Measurements from ENCODE around the gene MYH6.
"Not testable (repeated sequence)": the region's sequence is repeated elsewhere in the genome, so short reads cannot be mapped to it uniquely, and the experiment has no call there.

The MYH6 gene

DNA sequence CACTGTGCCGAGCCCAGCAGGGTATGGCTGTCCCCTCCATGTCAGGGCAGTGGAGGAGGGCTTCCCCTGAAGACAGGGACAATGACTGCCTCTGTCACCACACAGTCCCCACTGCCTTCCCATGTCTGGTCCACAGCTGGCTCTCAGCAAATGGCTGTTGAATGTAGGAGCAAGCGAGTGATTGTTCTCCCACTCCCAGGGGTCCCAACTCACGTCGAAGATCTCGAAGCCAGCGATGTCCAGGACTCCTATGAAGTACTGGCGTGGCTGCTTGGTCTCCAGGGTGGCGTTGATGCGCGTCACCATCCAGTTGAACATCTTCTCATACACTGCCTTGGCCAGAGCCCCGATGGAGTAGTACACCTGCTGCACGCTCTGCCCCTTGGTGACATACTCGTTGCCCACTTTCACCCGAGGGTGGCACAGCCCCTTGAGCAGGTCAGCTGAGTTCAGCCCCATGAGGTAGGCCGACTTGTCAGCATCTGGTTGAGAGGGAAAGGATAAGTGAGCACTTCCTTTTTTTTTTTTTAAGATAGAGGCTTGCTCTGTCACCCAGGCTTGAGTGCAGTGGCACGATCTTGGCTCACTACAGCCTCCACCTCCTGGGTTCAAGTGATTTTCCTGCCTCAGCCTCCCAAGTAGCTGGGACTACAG lies 7.5 kb downstream of the MYH6 start:
- not testable (repeated sequence) for H3K4me2 ChIP-seq (ENCODE audit: low read length); H3K4me1 ChIP-seq (ENCODE audit: control insufficient read depth, insufficient read depth, low read length); H3K9me3 ChIP-seq (replicated peaks; ENCODE audit: low read length); H3K36me3 ChIP-seq (ENCODE audit: insufficient read depth, low read length); H3K4me3 ChIP-seq (ENCODE audit: low read length); H3K9ac ChIP-seq (ENCODE audit: low read depth, low read length)
- H3K27me3 ChIP-seq (ENCODE audit: control insufficient read depth, insufficient read depth, low read length): peaks cover 40% of the 10 kb centered on the region

DNA sequence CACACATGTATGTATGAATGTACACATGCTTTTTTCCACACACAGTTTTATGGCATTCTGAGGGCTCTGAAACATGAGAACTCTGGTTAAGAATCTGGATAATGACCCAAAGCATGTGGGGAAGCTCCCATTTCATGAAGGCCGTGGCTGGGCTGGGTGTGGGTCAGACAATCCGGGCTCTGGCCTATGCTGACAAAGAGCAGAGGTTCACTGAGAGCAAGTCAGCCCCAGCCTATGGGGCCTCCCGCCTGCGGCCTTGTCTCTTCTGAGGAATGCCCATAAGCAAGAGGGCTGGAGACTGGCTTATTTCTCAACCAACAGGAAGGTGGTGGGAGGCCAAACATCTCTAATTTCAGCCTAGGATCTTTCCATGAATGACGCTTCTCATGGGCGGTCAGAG lies 8.5 kb downstream of the MYH6 start:
- H3K9ac ChIP-seq (ENCODE audit: low read depth, low read length): no peak overlapping the region
- H3K4me2 ChIP-seq (ENCODE audit: low read length): no peak overlapping the region
- no peaks in the 10 kb centered on the region for H3K36me3 ChIP-seq (ENCODE audit: insufficient read depth, low read length)
- H3K27me3 ChIP-seq (ENCODE audit: control insufficient read depth, insufficient read depth, low read length): peaks cover 36% of the 10 kb centered on the region
- no peak overlapping the region for H3K4me3 ChIP-seq (ENCODE audit: low read length)
- no peaks in the 10 kb centered on the region for H3K9me3 ChIP-seq (replicated peaks; ENCODE audit: low read length)
- no peaks in the 10 kb centered on the region for H3K4me1 ChIP-seq (ENCODE audit: control insufficient read depth, insufficient read depth, low read length)

DNA sequence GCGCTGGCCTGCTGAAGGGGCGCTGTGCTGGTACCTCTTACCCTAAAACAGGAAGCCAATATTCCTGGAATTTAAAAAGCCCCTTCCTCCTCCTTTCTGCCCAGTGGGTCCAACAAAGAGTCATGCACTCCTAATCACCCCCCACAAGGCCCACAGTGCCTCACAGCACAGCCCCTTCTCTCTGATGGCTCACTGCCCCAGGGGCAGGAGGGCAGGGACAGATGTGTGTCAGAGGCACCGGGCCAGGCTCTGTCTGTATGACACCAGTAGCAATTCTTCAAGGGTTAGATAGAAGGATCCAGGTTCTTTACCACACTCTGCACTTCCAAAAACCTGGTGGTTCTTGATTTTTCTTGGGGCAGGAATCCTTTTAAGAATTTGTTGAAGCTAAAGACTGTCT lies 8.9 kb downstream of the MYH6 start:
- no peaks in the 10 kb centered on the region for H3K4me1 ChIP-seq (ENCODE audit: control insufficient read depth, insufficient read depth, low read length)
- no peaks in the 10 kb centered on the region for H3K36me3 ChIP-seq (ENCODE audit: insufficient read depth, low read length)
- H3K9me3 ChIP-seq (replicated peaks; ENCODE audit: low read length): no peaks in the 10 kb centered on the region
- no peak overlapping the region for H3K4me3 ChIP-seq (ENCODE audit: low read length)
- peaks cover 32% of the 10 kb centered on the region for H3K27me3 ChIP-seq (ENCODE audit: control insufficient read depth, insufficient read depth, low read length)
- H3K9ac ChIP-seq (ENCODE audit: low read depth, low read length): no peak overlapping the region
- no peak overlapping the region for H3K4me2 ChIP-seq (ENCODE audit: low read length)

GRCh38 chr14:23398348-23398747 lies 9.7 kb downstream of the MYH6 start:
- Histone ChIP-seq H3K9ac (ENCODE audit: low read depth, low read length) (no peak overlapping the region), H3K9me3 (replicated peaks; ENCODE audit: low read length) (no peaks in the 10 kb centered on the region), H3K4me2 (ENCODE audit: low read length) (no peak overlapping the region), H3K27me3 (ENCODE audit: control insufficient read depth, insufficient read depth, low read length) (peaks cover 24% of the 10 kb centered on the region), H3K4me3 (ENCODE audit: low read length) (no peak overlapping the region), H3K36me3 (ENCODE audit: insufficient read depth, low read length) (no peaks in the 10 kb centered on the region), H3K4me1 (ENCODE audit: control insufficient read depth, insufficient read depth, low read length) (no peaks in the 10 kb centered on the region)

DNA sequence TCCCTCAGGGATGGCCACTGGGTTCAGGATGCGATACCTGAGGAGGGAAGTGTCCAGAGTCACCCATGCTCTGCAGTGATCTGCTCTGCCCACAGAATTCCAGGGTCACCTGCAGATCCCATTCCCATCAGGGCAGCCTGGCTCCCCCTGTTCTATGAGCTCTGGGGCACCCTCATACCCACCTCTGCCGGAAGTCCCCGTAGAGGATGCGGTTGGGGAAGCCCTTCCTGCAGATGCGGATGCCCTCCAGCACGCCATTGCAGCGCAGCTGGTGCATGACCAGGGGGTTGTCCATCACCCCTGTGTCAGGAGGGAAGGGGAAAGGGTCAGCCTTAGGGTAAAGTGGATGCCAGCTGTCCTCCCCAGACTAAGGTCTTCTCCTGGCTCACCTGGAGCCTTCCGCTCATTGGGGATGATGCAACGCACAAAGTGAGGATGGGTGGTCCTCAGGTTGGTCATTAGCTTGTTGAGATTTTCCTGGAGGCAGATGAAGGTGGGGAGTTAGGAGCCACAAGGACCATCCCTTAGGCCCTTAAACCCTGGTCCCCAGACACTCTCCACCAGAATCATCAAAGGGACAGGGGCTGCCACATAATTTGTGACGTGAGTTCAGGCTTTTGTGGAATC lies 11.2 kb downstream of the MYH6 start:
- H3K9me3 ChIP-seq (replicated peaks; ENCODE audit: low read length): no peaks in the 10 kb centered on the region
- H3K36me3 ChIP-seq (ENCODE audit: insufficient read depth, low read length): no peaks in the 10 kb centered on the region
- no peaks in the 10 kb centered on the region for H3K4me1 ChIP-seq (ENCODE audit: control insufficient read depth, insufficient read depth, low read length)
- H3K9ac ChIP-seq (ENCODE audit: low read depth, low read length): no peak overlapping the region
- H3K4me3 ChIP-seq (ENCODE audit: low read length): no peak overlapping the region
- no peak overlapping the region for H3K4me2 ChIP-seq (ENCODE audit: low read length)
- peaks cover 18% of the 10 kb centered on the region for H3K27me3 ChIP-seq (ENCODE audit: control insufficient read depth, insufficient read depth, low read length)

- Histone ChIP-seq H3K9ac (ENCODE audit: low read depth, low read length) (no peak overlapping the region), H3K36me3 (ENCODE audit: insufficient read depth, low read length) (no peaks in the 10 kb centered on the region), H3K4me2 (ENCODE audit: low read length) (no peak overlapping the region), H3K27me3 (ENCODE audit: control insufficient read depth, insufficient read depth, low read length) (peaks cover 18% of the 10 kb centered on the region), H3K4me1 (ENCODE audit: control insufficient read depth, insufficient read depth, low read length) (no peaks in the 10 kb centered on the region), H3K4me3 (ENCODE audit: low read length) (no peak overlapping the region), H3K9me3 (replicated peaks; ENCODE audit: low read length) (no peaks in the 10 kb centered on the region)
Observed at GRCh38 chr14:23396126-23396525, 11.9 kb downstream of the MYH6 start.

- no peak overlapping the region for H3K9ac ChIP-seq (ENCODE audit: low read depth, low read length)
- H3K4me3 ChIP-seq (ENCODE audit: low read length): no peak overlapping the region
- no peak overlapping the region for H3K4me2 ChIP-seq (ENCODE audit: low read length)
- H3K9me3 ChIP-seq (replicated peaks; ENCODE audit: low read length): no peaks in the 10 kb centered on the region
- H3K36me3 ChIP-seq (ENCODE audit: insufficient read depth, low read length): no peaks in the 10 kb centered on the region
- no peaks in the 10 kb centered on the region for H3K4me1 ChIP-seq (ENCODE audit: control insufficient read depth, insufficient read depth, low read length)
- peaks cover 32% of the 10 kb centered on the region for H3K27me3 ChIP-seq (ENCODE audit: control insufficient read depth, insufficient read depth, low read length)
Observed at GRCh38 chr14:23392613-23393012, 15.5 kb downstream of the MYH6 start.

- H3K4me1 ChIP-seq (ENCODE audit: control insufficient read depth, insufficient read depth, low read length); H3K4me2 ChIP-seq (ENCODE audit: low read length); H3K9ac ChIP-seq (ENCODE audit: low read depth, low read length); H3K9me3 ChIP-seq (replicated peaks; ENCODE audit: low read length); H3K36me3 ChIP-seq (ENCODE audit: insufficient read depth, low read length); H3K4me3 ChIP-seq (ENCODE audit: low read length): not testable (repeated sequence)
- H3K27me3 ChIP-seq (ENCODE audit: control insufficient read depth, insufficient read depth, low read length): peaks cover 33% of the 10 kb centered on the region
Observed at GRCh38 chr14:23389871-23390270, 18.2 kb downstream of the MYH6 start.

GRCh38 chr14:23389396-23389795 lies 18.7 kb downstream of the MYH6 start:
- H3K27me3 ChIP-seq (ENCODE audit: control insufficient read depth, insufficient read depth, low read length): peaks cover 33% of the 10 kb centered on the region

GRCh38 chr14:23388996-23389395 lies 19.1 kb downstream of the MYH6 start:
- Histone ChIP-seq H3K4me3 (ENCODE audit: low read length) (no peak overlapping the region), H3K9ac (ENCODE audit: low read depth, low read length) (no peak overlapping the region), H3K4me1 (ENCODE audit: control insufficient read depth, insufficient read depth, low read length) (no peaks in the 10 kb centered on the region), H3K27me3 (ENCODE audit: control insufficient read depth, insufficient read depth, low read length) (peaks cover 33% of the 10 kb centered on the region), H3K9me3 (replicated peaks; ENCODE audit: low read length) (no peaks in the 10 kb centered on the region), H3K36me3 (ENCODE audit: insufficient read depth, low read length) (no peaks in the 10 kb centered on the region), H3K4me2 (ENCODE audit: low read length) (no peak overlapping the region)

More at GRCh38 chr14:23389396-23389795, 18.7 kb downstream of the MYH6 start:
- H3K4me3 ChIP-seq (ENCODE audit: low read length): no peak overlapping the region
- no peaks in the 10 kb centered on the region for H3K36me3 ChIP-seq (ENCODE audit: insufficient read depth, low read length)
- H3K9me3 ChIP-seq (replicated peaks; ENCODE audit: low read length): no peaks in the 10 kb centered on the region
- H3K4me1 ChIP-seq (ENCODE audit: control insufficient read depth, insufficient read depth, low read length): no peaks in the 10 kb centered on the region
- H3K9ac ChIP-seq (ENCODE audit: low read depth, low read length): no peak overlapping the region
- H3K4me2 ChIP-seq (ENCODE audit: low read length): no peak overlapping the region

GRCh38 chr14:23387916-23388882 lies 19.9 kb downstream of the MYH6 start:
- no peak overlapping the region for H3K4me2 ChIP-seq (ENCODE audit: low read length)
- H3K9ac ChIP-seq (ENCODE audit: low read depth, low read length): no peak overlapping the region
- no peaks in the 10 kb centered on the region for H3K4me1 ChIP-seq (ENCODE audit: control insufficient read depth, insufficient read depth, low read length)
- H3K27me3 ChIP-seq (ENCODE audit: control insufficient read depth, insufficient read depth, low read length): peaks cover 33% of the 10 kb centered on the region
- no peaks in the 10 kb centered on the region for H3K9me3 ChIP-seq (replicated peaks; ENCODE audit: low read length)
- H3K4me3 ChIP-seq (ENCODE audit: low read length): no peak overlapping the region
- no peaks in the 10 kb centered on the region for H3K36me3 ChIP-seq (ENCODE audit: insufficient read depth, low read length)
